ENCODE measurements around the gene HOXA3.

HOXA3 gene

DNA sequence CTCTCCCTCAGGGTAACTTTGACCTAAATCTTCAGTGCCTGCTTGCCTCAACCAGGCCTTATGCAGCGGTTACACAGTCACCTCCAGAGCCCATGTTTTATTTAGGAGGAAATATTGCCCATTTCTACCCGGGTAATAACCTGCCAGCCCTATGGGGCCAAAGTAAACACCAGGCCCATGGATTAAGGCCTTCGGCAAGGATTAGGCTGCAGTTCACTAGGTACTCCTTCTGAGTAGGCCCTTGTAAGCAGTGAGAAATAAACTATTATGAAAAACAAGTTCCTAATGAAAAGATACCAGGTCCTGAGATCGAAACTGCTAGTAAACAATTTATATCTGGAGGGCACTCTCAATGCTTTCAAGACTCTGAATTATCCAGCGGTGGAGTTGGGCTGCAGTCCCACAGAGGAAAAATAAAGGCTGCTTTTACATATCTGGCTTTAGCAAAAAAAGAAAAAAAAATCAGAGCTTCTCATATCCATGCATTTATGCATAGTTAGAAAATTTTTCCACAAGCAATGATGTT is 25.5 kb upstream of the HOXA3 start:
- no peak for DNase-seq (ENCODE audit: low spot score)

- DNase-seq (ENCODE audit: low spot score): no peak
These were observed 24.8 kb upstream of the HOXA3 start for GRCh38 chr7:27176962-27177794.

GRCh38 chr7:27176524-27176845 is 24.1 kb upstream of the HOXA3 start:
- no peak for DNase-seq (ENCODE audit: low spot score)

GRCh38 chr7:27175626-27176523 is 23.5 kb upstream of the HOXA3 start:
- DNase-seq (ENCODE audit: low spot score): no peak

- peak; percentile 78 for DNase-seq (ENCODE audit: low spot score)
These were observed 22.7 kb upstream of the HOXA3 start for GRCh38 chr7:27174874-27175625.

- DNase-seq (ENCODE audit: low spot score): no peak
These were observed 21.8 kb upstream of the HOXA3 start, which contains the start of gene HOXA10 for GRCh38 chr7:27173956-27174873. Gene HOXA10 (minus strand): TSS chr7:27174320. CDS start chr7:27174306, 14 bp downstream.

DNA sequence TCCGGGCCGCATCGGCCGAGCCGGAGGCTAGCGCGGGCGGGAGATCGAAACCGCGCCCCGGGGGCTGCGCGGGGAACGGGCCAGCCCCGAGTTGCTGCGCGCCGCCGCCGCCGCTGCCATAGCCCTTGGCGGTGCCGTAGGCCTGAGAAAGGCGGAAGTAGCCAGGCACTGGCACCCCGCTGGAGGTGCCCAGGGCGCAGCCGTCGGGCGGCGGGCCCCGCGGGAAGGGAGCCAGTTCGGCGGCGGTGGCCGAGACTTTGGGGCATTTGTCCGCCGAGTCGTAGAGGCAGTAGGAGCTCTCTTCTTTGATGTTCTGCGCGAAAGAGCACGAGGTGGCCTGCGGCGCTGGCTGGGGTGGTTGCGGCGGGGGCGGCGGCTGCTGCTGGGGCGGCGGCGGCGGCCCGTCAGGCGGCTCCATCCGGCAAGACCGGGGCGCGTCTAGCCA is 21.1 kb upstream of the HOXA3 start:
- no peak for DNase-seq (ENCODE audit: low spot score)

DNA sequence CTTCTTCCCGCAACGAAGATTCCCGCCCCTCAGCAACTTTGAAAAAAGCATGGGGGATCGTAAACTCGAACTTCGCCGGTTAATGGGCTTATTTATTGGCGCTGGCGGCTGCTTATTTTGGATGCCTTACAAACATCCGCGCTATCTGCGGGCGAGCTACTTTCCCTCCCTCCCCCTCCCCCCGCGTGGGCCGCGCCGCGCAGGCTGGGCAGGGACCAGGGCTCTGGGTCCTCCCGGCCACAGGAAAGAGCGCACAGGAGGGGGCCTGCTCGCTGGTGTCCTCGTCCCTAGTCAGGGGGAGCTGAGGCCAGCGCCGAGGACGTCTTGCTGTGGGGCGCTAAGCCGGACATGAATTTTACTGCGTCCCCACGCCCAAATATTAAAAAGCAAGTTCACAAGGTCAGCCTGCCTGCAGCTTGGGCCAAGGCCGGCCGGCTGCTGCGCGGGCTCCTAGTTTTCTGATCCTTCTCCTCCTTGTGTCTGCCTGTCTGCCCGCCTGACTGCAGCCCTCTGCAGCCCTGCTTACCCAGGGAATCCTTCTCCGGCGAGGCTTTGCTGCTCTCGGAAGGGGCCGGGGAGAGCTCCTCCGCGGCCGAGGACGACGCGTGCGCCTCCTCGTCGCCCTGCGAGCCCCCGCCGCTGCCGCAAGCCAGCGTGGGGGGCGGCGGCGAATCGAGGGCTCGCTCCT is 20.6 kb upstream of the HOXA3 start:
- DNase-seq (ENCODE audit: low spot score): no peak

GRCh38 chr7:27172315-27172774 is 20.0 kb upstream of the HOXA3 start:
- DNase-seq (ENCODE audit: low spot score): no peak

- no peak for DNase-seq (ENCODE audit: low spot score)
These were observed 19.4 kb upstream of the HOXA3 start for GRCh38 chr7:27171637-27172314.

DNA sequence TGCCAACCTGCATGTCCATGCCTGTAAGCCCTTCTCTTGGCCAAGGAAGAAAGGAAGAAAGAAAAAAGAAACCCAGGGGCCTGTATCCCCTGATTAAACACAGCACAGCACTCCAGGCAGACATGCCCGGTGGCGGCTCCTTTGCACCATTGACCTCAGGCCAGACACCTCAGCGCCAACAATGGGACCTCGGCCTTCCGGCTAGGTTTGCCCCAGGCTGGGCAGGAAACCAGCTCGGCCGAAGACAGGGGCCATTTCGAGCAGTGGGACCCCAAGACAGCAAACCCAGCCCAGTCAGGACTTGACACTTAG is 18.9 kb upstream of the HOXA3 start:
- DNase-seq (ENCODE audit: low spot score): no peak

DNA sequence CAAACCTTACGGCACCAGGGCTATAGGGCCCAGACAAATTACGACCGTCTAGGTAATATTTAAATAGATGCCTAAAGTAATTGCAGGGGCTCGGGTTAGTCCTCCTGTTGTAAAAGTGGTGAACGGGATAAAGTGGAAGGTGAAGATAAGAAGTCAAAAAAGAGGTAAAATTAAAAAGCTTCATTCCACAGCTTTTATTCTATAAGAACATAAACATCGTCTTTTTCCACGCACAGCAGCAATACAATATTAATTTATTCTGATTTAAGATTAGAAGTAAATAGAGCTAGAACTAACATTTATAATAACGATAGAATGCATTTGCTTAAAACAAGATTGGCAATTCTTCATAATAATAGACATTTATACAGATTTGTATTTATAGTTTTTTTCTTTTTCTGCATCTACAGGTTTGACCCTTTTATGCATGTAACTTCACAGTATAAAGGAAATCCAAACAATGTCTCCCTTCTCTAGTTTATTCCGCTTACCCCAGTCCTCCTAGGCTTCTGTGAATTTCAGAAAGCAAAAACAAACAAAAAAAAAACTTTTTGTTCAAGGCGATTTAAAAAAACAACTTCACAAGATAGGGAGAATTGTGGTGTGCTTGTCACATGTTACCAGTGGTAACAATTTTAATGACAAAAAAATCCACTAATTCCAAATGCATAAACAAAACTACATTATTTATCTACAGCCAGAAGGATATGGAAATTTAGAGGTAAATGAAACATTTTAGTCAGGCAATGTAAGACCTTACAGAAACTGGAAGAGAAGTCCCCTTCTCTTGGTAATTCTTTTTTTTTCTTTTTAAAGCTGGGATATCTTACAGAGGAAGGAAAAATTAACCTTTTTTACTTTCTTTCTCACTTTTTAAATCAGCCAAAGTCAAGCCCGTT is 18.3 kb upstream of the HOXA3 start:
- DNase-seq (ENCODE audit: low spot score): no peak

DNA sequence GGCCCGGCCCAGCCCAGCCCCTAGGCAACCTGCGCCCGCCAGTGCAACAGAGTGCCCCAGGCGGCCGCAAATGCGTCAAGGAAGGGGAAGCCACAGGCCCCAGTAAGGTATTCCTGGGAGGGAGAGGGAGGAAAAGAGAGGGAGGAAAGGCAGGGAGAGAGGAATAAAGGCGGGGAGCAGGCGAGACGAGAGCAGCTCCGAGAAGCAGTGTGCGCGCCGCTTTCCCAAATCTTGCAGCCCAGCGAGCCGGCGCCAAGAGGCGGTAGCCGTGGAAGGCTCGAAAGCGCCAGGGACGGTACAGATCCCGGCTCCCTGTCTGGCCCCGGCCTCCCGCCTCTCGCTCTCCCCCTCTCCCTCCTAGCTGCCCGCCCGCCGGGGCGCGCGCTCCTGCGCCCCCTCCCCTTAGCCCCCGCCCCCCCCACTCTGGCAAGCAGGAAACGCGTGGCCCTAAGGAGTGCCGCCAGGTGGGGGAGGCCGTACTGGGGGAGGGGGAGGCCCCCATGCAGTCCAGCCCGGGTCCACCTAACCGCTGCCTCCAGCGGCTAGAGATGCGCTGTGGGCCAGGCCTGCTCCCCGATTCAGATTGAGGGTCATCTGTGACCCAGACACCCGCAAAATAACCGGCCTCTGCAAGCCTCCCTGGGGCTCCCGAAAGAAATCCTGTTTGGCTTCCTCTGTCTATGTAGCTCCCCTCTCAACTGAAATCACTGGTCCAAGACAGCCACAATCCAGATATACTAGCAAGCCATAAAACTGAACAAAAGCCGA is 17.5 kb upstream of the HOXA3 start:
- DNase-seq (ENCODE audit: low spot score): no peak

DNA sequence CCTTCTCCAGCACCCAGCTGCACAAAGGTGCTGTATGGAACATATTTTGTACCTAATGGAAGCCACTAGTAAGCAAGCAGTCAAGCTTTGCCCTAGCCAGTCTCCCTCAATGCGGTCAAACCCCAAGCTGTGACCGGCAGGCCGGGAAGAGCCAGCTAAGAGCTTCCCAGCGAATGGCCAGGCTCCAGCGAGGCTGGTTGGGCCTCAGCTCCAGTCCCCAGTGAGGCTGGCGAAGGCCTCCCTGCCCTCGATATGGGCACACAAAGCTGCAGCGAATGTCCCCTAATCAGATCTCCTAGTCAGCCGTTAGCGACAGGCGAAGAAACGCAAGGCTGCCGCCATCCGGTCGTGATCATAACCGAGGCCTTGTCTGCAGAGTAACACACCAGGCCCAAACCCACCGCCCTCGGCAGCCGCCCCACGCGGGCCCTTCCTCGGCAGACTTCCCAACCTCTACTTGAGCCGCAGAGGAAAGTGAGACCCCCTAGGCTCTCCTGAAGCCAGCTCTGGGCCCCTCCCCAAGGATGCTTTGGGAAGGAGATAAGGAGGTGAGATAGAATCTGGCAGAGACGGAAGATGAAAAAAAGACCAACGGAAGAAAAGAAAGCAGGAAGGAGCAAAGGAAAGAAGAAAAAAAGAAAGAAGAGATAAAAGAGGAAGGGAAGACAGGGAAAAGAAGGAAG is 16.0 kb upstream of the HOXA3 start:
- DNase-seq (ENCODE audit: low spot score): no peak

DNA sequence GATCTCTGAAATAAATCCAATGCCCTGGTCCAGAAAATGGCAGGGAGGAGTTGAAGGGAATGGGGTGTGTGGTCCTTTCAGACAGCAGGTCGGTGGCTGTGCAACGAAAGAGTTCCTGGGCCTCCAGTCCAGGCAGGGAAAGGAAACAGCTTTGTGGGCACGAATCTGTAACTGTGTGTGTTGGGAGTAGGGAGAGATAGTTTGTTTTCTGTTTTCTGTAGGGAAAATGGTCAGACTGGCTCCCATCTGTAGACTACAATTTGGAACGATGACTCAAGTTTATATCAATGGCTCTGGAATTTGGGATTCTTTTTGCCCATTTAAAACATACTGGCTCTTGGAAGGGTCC is 15.5 kb upstream of the HOXA3 start:
- DNase-seq (ENCODE audit: low spot score): no peak

GRCh38 chr7:27166531-27167505 is 14.4 kb upstream of the HOXA3 start:
- DNase-seq (ENCODE audit: low spot score): no peak

Measured in HuH-7 (cell line).